ENCODE measurements around the gene PEDS1. TPM values are rescaled to one million over a fixed set of nuclear protein-coding genes. Genes with fewer than 3 reads are reported as not detected.

Gene PEDS1
- total and polyA plus RNA-seq, 2 of the 13 experiments (the other 11 are each of a cell fraction or from before 2014, with no cell fraction given): 30.5 to 93.9 TPM

- TF ChIP-seq AHDC1 (CRISPR knock-in tag; IDR thresholded peaks at IDR 0.05; ENCODE audit: borderline replicate concordance): peak; percentile 82
- TF ChIP-seq ZFP41 (CRISPR knock-in tag; IDR thresholded peaks at IDR 0.05; ENCODE audit: borderline replicate concordance): peak; percentile 95
- TF ChIP-seq ZNF343 (CRISPR knock-in tag; IDR thresholded peaks at IDR 0.05): peak; percentile 71; the same call in 1 of the 2 replicates
- no peak; the same call in 1 of the 2 replicates for TF ChIP-seq NFIC (IDR thresholded peaks at IDR 0.05; ENCODE audit: low read length)
- TF ChIP-seq NCOA2 (CRISPR knock-in tag; IDR thresholded peaks at IDR 0.05): peak; percentile 50; the same call in 1 of the 2 replicates
- peak; percentile 98 for TF ChIP-seq ZNF431 (CRISPR knock-in tag; IDR thresholded peaks at IDR 0.05; ENCODE audit: borderline replicate concordance, low read depth)
- TF ChIP-seq KLF12 (CRISPR knock-in tag; IDR thresholded peaks at IDR 0.05; ENCODE audit: borderline replicate concordance): peak; percentile 73
- no peak for TF ChIP-seq HNRNPH1 (optimal IDR thresholded peaks at IDR 0.05; ENCODE audit: low read depth, low read length)
- peak; percentile 29 for TF ChIP-seq DBP (CRISPR knock-in tag; IDR thresholded peaks at IDR 0.05; ENCODE audit: not compliant biosample characterization)
- TF ChIP-seq MLXIP (CRISPR knock-in tag; IDR thresholded peaks at IDR 0.05; ENCODE audit: borderline replicate concordance): peak; percentile 69; the same call in 1 of the 2 replicates
- TF ChIP-seq AGO1 (IDR thresholded peaks at IDR 0.05; ENCODE audit: low read depth, low read length, poor library complexity, severe bottlenecking): peak; percentile 41
- no peak for TF ChIP-seq KDM1A (CRISPR knock-in tag; IDR thresholded peaks at IDR 0.05)
- TF ChIP-seq ZNF512B (CRISPR knock-in tag; IDR thresholded peaks at IDR 0.05; ENCODE audit: borderline replicate concordance): 0 out of 2 replicates have a peak, but pooled peaks have one; percentile 35
- TF ChIP-seq FOXP1 (IDR thresholded peaks at IDR 0.05): no peak
- TF ChIP-seq FOXP1 (CRISPR knock-in tag; IDR thresholded peaks at IDR 0.05): no peak
- peak; percentile 86 for TF ChIP-seq TBX2 (CRISPR knock-in tag; IDR thresholded peaks at IDR 0.05; ENCODE audit: borderline replicate concordance)
Measured at GRCh38 chr20:50153500-50154377, at the start of gene PEDS1 (continued).

All from HepG2 (cell line).